GM19193 (cell line): ENCODE measurements around the gene MIEN1.

Source experiments
- POLR2A ChIP-seq: IDR thresholded peaks from 4 replicates; pipeline ENCODE4 v1.6.1; 2011; ENCODE audit not compliant: insufficient read depth, insufficient read length; ENCODE audit errors: extremely low read depth

Gene MIEN1

DNA sequence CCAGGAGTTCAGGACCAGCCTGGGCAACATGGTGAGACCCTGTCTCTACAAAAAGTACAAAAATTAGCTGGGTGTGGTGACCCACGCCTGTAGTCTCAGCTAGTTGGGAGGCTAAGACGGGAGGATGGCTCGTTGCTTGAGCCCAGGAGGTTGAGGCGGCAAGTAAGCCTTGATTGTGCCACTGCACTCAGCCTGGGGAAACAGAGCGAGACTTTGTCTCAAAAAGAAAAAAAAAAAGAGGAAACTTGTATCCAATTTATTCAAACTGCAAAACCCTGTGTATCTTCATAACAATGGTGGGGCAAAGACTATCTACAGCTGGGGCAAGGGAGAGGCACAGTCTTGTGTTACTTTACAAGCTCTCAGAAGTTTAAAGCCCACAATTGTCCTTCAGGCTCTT, 28.9 kb upstream of the MIEN1 start:
- TF ChIP-seq POLR2A, result peak; percentile 36

DNA sequence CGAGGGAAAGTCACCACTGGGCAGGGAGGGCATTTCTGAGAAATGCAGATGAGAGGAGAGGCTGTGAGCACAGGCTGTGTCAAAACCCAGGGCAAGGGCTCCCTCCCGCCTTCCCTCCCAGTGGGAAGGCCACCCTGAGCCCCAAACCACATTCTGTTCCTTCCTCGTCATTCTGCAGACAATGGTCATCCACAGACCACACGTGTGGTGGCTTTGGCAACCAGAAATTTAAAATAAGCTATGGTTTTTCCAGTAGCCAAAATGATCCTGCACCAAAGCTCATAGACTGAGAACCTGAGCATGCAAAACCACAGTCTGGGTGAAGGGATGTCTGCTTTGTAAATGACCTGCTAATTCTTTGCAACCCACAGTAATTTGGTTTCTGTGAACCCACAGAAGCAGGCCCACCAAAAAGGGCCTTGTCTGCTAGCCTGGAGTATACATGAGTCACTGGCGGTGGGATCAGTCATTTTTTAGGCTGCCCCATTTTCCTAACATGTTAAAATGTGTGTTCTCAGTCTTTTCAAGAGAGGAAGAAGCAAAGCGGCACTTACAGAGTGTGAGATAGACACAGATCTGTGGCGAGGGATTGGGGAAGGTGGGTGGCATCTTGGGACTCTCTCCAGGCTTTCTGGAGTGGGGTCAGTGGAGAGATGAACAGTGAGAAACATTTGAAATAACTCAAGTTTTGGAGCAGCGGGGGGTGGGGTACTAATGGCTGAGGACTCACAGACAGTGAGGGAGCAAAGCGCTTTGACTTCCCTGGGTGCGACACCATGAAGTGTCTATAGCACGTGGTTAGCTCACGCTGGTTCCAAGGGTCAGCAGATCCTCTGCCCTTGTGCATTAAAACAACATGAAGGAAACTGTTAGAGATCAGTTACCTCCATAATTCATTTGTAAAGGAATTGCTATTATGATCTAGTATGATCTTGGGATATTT, 27.9 kb upstream of the MIEN1 start:
- no peak for TF ChIP-seq POLR2A

DNA sequence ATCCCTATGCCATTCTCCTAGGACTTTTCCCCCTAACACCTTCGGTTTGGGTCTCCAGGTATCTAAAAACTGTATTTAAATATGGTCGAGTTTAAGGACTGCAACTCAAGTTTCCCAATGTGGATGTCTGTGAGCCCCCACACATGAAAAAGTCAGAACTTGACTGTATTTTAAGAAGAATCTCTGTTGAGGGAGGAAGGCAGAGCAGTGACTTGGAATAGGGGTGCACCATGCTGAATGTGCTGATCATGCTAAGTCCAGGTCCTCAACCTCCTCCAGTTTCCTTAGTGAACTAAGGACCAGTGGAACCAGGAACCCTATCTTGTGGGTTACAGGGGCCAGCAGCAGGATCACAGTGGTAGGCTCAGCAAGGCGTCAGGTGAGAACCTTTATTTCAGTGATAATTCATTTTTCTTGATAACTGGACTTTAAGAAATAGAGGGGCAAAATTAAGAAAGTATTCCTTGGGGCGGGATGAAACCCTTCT, 26.9 kb upstream of the MIEN1 start:
- no peak for TF ChIP-seq POLR2A

DNA sequence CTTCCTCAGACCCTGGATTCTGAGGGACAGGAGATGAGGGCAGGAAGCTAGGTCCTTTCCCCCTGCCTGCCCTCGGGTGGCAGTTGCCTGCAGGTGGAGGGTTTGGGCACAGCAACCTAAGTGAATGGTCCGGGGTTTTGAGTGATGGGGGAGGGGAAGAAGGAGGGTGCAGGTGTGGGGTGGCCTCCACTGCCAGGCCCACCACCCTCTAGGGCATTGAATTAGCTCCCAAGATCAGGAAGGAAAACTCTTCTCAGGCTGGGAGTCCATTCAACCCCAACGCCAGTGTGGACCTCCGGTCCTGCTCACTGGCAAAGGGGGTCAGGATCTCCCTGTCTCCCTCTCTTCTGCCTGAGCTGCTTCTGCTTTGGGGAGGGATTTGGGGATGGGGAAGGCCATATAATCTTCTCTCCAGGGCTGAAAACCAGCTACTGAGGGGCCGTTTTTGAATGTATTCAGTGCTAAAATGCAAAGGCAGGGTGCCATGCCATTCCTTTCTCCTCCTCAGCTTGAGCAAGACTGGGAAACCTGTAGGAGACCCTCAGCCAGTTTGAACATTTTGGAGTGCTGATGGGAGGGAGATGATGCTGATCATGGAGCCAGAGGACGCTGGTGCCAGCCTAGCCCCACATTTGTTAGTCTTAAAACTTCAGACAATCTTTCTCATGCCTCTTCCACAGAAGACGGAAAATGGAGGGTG, 26.2 kb upstream of the MIEN1 start:
- TF ChIP-seq POLR2A, result no peak

DNA sequence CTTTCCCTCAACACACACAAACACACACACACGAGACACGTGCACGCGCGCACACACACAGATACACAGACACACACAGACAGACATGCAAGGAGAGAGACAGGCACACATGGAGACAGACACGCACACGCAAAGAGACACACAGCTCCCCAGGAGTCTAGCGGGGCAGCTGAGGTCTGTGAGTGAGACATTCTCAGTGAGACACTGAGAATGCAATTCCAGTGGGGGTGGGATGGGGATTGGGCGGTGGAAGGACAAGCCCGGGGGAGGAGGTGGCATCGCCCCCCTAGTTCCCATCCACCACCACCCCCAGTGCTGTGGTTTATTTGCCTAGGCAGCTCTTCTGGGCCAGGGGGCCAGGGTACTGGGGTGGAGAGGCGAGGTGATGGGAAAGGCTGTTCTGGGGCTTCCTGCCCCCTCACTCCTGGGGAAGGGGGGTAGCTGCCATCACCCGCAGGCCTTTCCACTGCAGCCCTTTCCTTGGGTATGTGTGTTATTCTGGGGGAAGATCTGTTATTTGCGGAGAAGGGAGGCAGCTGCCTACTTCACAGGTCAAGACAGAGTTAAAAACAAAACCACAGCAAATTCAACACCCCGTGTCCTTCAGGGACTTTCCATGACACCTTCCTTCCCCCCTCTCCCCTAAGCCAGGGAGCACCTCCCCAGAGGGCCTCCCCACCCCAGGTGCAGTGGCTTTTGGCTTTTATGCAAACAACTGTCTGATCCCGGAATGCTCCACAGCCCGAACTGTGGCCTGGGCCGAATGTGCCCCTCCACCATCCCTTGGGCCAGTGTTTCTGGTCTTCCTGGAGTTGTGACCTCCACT, 25.4 kb upstream of the MIEN1 start:
- peak; percentile 61 for TF ChIP-seq POLR2A

DNA sequence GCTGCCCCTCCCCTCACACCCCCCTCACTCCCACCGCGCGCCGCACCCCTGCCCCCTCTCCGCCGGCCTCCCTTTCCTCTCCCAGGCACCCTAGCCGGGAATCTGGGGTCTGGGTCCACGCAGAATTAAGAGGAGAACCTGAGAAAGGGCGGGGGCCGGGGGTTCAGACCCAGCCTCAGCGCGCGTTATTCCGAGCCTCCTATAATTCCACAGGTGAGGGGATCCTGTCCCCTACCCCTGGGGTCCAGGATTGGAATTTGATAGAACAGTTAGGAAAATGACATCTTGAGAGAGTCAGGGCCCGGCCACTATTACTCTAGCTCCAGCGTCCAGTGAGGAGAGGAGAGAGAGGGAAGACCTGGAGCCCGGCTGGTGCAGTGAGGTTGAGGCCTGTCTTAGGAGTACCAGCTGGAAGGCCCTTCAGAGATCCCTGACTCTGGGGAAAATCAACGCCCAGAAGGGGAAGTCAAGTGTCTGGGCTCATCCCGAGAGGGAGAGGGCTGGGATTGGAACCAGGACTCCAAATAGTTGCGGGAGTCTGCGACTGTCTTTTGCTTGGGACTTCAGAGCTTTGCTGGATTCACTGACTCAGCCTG, 24.7 kb upstream of the MIEN1 start:
- no peak for TF ChIP-seq POLR2A

DNA sequence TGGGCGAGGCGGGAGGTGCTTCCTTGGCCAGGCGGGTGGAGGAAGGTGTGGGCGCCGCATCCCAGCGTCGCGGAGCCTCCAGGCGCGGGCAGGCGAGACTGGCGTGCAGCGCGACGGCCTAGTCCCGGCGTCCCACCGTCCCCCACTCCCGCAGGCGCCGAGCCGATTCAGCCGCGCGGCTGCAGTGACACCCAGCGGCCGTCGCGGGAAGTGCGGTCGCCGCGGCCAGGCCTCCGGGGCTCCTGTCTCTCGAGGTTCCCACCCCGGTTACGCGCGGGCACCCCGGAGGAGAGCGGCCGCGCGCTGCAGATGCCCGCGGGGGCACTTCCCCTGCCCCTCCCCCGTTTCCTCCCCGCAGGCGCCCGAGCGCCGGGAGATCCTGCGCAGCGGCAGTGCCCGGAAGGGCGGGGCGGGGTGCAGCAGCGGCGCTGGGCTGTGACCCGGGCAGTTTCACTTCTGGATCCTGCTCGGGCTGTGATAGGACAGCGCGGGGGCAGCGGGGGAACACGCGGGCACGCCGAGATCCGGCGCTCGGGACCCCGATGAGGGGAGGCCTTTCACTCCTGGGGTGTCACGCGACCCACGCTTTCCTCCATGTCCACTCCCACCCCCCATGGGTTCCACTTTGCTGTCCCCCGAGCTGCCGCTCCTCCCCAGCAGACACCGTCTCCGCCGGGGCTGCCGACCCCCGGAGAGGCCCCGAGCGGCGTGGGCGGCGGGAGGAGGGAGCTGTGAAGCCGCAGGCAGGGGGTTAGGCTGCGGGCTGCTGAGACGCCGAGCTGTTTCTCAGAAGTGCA, 24.0 kb upstream of the MIEN1 start:
- peak; percentile 62 for TF ChIP-seq POLR2A

DNA sequence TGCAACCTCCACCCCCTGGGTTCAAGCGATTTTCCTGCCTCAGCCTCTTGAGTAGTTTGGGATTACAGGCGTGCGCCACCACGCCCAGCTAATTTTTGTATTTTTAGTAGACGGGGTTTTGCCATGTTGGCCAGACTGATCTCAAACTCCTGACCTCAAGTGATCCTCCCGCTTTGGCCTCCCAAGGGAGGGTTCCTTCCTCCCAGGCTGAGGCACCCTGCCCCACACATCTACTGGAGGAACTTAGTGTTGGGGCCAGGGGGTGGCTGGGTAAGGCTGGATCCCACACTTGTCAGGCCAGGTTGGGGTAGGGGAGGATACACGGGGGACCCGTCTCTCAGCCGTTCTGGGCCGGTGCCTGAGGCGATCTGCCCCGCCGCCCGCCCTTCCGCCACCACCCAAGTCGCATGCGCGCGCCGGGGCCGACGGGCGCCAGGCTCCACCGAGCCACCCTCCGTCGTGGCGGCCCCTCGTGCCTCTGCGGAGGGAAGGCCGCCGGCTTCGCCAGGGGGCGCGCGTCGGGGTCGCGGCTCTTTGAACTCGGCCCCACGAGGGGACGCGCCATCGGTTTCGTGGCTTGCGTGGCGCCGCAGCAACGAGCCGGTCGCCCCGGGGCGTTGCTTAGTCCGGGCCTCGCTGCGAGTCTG, 23.3 kb upstream of the MIEN1 start:
- TF ChIP-seq POLR2A, result peak; percentile 42

DNA sequence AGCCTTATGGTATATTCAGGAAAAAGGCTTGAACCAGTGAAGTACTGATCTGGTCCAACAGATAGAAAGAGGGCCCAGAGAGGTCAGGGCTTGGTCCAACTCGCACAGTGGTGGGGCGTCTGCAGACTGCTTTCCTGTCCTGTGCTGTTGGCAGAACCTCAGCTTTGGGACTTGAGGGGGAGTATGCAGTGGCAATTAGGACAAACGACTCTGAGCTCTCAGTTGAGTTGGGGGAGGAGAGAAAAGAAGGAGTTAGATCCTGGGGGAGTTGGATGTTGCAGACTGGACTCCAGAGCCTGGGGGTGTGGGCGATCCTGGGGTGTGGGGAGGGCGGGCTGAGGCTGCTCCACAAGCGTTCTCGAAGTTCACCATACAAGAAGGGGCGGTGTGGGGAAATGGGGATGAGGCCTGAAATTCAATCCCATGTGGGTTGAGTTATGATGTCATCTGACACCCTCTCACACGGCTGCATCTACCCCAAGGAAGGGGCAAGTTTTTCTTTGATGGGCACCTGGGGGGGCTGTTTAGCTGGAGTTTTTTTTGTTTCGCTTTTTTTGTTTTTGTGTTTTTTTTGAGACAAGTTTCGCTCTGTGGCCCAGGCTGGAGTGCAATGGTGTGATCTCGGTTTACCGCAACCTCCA, 22.0 kb upstream of the MIEN1 start:
- TF ChIP-seq POLR2A, result no peak

DNA sequence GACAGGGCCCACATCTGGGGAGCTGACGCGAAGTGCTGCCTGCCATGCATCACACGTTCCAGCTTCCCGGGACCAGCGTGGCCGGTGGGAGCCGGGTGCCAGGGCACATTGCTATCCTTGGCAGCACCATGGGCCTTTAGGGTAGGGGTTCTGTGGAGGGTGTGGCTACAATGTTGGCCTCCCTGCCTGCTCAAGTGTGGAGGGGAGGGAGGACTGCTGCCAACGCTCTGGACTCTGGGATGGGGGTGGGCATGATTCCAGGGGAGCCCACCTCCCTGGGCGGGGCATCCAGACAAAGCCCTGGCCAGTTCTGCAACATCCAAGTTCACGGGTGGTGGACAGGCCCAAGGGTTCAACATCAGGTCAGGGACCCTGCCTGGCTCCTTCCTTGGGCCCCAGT, 21.3 kb upstream of the MIEN1 start:
- no peak for TF ChIP-seq POLR2A

DNA sequence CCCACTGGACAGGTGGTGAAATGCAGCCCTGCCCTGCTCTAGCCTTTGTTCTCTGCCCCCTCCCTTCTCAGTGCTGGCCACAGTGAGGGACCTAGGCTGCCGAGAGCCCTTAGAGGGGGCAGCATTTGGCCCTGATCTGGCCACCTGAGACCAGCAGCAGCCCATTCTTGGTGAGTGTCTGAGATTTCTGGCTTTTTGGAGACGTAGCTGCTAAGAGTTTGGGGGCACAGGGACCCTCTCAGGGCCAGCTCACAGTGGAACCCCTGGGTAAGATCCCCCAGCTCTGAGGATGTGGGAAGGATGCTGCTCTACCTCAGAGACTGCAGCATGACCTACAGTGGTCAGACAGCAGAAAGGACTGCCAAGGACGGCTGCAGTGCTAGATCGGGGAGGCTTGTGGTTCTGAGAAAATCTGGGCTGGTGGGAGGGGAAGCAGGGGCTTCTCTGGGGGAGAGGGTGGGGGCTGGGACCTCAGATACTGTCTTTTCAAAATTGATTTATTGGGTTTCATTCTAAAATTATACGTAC, 20.7 kb upstream of the MIEN1 start:
- no peak for TF ChIP-seq POLR2A

DNA sequence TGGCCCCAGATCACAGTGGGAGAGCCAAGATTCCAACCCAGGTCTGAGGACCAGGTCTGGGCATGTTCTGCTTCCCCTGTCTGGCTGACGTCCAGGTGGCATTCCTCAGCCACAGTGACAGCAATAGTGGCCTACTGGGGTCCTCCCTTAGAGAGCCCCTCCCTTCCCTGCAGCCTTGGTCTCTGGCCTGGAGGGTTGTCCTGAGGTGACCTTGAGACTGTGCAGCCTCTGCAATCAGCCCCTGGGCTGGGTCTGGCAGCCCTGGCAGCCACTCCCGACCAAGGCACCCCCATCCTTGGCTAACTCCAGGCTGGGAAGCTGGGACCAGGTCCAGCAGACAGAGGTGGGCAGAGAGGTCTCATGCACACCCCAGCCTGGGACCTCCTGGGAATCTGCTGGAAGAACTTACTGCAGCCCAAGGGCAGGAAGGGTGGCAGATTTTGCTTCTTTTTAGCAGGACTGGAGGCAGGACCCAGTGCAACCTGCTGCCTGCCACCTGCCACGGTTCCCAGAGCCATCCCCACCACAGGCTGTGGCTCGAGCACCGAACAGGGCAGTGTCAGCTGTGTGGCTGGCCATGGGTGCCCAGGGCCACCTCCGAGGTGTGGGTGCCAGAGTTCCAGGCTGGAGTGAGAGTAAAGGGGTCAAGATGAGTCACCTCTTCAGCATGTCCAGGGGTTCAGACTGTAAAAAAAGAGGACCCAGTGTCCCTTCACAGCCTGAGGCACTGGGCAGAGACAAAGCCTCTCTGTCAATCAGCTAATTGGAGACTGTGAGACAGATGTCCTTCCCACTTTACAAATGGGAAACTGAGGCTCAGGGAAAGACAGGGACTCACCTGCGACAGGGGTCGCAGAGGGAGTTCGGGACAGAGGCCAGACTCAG, 20.0 kb upstream of the MIEN1 start:
- TF ChIP-seq POLR2A, result no peak
